GM21515 (cell line): ENCODE results near the gene WFDC5.
"Not testable (repeated sequence)": the region's sequence is repeated elsewhere in the genome, so short reads cannot be mapped to it uniquely, and the experiment has no call there.

Experiments used
- ATAC-seq: cut with Tn5 transposase; IDR thresholded peaks from one replicate; pipeline ENCODE4 v1.9.1; 2021; ENCODE audit not compliant: unreplicated experiment

Gene WFDC5

DNA sequence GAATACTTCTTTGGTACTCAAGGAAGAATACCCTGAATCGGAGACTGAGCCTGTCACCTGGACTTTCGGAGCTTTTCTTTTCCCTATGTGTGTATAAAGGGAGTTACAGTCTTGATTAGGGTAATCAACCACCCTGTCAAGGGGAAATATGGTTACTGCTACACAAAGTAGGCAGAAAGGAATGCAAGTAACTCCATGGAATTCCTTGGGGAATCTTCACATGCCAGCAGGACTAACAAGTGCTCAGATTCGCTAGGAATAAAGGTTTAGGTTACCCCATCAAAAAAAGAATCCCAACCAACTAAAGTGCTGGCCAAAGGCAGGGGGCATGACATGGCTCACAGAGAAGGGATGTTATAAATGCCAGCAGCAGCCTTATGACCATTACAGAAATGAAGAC lies 24.5 kb downstream of the WFDC5 start:
- no peak for ATAC-seq

DNA sequence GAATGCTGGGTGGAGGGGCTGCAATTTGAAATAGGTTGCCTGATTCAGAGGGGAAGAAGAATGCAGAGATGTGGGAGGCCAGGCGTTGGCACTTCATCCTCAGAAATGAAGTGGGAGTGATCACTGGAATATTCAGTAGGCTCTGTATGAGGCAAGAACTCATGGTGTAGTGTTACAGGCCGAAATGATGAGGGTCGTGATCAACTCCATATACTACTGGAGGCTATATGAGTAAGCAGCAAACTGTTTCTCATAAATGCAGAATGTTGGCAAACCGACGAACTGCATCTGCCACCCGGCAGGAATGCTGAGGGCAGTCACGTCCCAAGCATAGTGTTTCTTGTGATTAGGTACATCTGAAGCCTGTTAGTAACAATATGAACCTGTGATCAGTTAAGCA lies 26.7 kb downstream of the WFDC5 start:
- ATAC-seq: no peak

DNA sequence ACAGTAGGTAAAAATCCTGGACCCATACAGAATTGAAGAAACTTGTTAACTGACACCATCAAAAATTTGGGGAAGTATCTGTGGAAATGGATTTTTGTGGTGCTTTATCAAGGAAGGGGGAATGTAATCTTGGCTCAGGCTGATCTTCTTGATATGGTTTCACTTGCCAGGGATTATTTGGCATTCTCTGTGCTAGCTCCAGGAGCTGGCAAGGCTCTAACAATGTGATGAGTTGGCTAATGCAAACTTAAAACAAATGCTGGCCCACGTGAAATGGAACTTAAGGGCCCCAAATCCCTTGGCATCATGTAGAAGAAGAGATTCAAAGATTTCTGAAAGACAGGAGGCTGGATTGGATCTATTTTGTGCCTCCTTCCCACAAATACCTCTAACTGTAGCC lies 27.2 kb downstream of the WFDC5 start:
- ATAC-seq: no peak

DNA sequence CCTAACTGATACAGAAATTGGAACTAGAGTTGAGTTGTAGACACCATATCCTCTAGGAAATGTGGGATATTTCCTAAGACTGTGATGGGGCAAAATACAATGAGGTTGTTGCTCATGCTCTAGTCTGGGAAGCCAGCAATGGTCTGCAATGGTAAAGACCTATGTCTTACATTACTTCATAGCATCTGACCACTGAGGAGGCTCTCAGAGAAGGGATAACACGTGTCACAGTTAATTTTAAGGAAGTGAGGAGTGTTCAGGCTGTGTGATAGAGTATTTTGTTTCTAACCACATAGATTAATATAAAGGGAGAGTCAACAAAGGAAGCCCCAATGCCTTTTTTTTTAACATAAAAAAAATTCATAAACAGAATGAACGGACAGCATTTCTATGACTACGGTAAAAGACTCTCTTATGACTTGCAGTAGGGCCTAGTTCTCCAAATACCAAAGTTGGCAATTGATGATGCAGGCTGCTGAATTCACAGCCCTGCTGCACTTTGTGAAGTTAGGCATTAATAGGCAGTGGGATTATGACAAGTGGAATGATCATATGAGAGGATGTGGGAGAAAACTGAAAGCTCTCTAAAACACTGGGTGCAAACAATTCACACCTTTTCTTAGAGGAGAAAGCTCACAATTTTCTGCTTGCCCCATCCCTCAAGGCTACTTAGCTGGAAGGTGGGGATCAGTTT lies 27.7 kb downstream of the WFDC5 start:
- no peak for ATAC-seq

DNA sequence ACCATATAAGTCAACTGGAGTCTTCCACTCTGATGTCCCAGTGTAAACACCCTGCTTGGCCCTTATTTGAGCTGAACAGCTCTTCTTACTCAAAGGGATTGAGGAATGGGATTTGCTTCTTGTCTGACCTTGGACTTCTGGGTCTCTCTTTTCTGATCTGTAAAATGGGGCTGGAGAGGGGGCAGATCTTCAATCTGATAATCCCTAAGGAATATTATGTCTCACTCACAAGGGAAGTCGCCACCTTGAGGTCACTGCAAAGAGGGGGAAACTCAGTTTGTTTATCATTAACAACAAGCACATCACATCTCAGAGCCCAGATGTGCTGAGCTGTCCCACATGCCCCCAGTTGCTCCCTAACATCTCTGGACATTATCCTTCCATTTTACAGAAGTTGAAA lies 29.1 kb downstream of the WFDC5 start:
- no peak for ATAC-seq

DNA sequence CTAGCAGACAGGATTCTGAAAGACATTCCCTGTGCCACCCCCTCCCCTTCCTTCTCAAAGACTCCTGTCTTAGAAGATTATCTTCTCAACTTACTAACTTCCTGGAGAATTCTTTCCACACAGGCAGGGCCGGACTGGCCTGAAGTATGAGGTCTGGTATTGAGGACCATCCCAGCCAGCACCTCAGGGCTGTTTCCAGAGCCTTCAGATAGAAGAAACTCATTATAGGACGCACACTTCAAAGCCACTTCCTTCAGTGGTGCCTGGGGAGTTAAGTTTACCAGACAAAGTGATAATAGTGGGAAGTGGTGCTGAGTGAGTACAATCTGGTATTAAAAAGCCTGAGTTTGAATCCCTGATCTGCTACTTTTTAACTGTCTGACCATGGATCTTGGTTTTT lies 29.7 kb downstream of the WFDC5 start:
- no peak for ATAC-seq

DNA sequence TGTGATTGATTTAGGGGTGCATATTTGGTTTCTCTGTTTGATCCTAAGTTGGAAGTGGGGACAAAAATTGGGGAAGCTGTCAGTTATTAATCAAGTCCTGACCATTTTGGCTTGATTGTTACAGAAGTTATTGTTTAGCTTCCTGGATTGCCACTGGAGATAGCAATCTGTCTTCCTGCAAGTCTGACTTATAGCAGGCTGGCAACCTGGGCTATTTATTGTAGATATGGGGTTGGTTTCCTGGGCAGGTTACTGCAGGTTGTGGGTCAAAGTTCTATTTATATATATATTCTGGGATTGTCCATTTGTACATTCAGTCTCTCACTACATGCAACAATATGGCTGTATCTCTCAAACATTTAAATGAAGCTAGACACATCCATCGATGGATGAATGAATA lies 31.8 kb downstream of the WFDC5 start:
- ATAC-seq: no peak

DNA sequence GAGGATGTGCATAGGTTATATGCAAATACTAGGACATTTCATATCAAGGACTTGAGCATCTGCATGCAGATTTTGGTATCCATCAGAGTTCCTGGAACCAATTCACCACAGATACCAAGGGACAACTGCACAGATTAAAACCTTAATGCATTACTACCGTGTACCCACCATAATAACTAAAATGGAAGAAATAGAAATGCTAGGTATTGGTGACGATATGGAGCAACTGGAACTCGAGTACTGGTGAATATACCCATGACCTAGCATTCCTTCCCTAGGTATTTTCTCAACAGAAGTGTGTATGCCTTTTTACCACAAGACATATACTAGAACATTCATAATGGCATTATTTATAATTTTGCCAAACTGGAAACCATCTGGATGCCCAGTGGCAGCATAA lies 32.5 kb downstream of the WFDC5 start:
- ATAC-seq: no peak

DNA sequence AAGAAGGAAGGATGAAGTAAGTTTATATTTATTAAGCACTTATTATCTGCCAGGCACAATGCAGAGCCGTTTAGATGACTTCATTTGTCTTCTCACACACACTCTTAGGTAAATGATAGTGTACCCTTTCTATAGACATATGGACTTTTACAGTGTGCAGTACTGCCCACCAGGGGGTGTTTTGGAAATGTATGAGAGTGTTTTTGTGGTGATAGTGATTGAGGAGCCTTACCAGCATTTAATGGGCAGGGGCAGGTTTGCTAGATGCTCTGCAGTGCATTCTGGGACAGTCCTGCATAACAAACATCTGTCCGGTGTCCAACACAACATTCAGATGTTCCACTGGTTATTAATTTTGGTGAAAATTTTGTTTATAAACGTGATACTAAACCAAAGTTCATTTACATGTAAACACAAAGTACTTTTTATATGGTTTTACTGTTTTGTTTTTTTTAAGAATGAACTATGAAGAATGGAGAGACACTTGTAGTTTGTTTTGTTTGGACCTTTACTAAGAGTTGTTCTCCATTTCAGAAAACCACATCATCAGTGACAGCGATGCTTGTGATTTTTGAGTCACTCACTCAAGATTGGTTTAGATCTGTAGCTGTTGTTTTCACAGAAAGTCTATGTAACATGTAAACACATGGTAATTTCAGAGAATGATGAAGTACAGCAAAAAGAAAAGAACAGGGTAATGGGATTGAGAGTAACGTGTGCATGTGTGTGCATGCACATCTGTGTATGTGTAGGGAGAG lies 33.9 kb downstream of the WFDC5 start:
- ATAC-seq: no peak

DNA sequence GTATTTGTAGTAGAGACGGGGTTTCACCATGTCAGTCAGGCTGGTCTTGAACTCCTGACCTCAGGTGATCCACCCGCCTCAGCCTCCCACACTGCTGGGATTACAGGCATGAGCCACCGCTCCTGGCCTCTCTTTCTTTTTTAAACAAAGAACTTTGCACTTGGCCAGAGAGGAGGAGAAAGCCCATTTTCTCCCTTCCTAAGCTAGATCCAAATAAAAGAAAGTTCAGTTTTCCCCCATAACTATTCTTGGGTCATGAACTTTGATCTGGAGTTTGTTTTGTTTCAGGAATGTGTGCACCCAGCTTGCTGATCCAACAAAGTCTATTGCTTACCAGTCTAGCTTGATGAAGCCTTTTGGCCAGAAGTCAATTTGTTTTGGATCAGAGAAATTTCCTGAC lies 37.4 kb downstream of the WFDC5 start:
- ATAC-seq: no peak

DNA sequence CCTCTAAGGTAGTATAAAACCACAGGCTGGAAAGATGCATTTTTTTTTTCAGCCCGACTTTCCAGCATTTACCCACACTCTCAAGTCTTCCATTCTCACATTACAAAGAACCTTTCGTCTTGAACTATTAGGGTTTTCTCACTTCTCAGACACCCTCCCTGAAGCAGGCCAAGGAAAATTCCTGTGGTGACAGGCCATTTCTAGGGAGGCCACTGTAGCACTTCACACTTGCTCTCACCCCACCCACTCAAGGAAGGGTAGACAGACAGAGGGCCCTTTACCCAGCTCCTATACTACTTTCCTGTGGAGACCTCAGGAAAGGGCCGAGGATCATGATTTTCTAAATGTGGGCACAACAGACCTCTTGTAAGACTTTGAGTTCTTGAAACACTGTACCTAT lies 41.8 kb downstream of the WFDC5 start:
- ATAC-seq: no peak

DNA sequence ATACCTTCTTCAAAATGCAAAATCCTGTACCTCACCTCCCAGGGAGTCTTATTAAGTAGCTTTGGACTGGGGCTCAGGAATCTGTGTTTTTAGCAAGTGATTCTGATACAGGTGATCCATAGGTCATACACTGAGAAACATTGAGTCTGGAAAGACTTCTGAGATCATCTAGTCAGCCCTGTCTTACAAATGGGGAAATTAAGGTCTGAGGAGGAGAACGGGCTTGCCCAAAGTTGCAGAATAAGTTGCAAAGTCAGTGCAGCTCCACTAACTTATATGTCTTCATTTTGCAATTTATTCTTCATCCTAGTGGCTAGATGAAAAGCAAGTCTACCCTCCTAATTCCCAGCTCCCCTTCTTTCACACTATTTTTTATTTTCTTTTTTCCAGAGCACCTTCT lies 42.9 kb downstream of the WFDC5 start:
- no peak for ATAC-seq

DNA sequence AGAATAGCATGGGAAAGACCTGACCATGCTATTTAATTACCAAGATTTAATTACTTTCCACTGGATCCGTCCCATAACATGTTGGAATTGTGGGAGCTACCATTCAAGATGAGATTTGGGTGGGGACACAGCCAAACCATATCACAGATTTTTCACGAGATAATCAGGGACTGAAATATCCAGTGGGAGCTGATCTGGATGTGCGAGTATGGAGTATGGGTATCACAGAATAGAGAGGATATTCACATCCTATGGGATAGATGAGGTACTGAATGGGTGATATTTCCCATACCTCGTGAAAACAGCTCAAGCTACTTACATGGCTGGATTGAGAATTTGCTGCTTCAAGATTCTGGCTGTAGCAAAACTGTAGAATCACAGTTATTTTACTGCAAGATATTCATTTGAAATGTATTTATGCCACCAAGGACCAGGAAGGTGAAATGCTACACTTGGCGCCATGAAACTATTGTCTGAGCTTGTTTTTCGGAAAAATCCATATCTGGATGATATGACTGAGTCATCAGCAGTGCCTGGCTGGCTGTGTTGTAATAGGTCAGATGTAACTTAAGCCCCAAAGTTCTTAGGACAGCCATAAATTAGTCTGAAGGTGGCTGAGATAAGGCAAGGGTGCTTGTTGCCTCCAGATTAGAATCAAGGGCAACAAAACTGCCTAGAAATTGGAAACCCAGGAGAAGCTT lies 43.9 kb downstream of the WFDC5 start:
- ATAC-seq: no peak

DNA sequence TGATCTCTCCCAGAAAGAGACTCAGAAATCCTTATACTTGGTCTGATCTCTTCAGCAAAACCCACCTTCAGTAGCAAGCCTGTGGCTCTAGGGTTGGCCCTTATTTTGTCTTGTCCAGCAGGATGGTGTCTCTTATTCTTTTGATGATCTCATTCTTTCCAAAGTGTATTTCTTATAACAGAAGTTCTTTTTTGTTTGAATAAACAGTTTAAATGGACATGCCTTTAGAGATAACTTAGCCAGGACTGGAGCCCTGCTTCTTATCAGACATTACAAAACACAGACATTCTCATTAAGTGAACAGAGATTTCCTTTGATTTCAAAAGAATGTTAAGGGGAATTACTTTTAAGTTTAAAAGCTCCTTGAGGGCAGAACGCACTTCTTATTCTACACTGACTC lies 45.7 kb downstream of the WFDC5 start:
- no peak for ATAC-seq

DNA sequence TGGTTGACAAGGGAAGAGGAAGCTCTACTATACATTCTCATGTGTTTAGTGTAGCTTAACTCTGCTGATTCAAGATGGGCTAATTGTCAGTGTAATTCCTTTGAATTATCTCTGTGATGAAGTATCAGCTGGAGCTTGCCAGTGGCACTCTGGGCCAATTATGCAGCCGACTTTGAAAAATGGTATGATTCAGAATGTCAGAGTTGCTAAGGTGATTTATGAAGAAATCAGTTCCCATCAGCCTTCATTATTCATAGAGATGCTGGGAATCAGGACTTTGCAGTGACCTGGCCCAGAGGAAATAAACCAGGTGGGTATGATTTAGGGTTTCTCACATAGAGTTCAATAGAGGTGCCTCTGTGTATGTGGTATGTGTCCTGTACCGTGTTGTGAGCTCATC lies 47.4 kb downstream of the WFDC5 start:
- no peak for ATAC-seq

DNA sequence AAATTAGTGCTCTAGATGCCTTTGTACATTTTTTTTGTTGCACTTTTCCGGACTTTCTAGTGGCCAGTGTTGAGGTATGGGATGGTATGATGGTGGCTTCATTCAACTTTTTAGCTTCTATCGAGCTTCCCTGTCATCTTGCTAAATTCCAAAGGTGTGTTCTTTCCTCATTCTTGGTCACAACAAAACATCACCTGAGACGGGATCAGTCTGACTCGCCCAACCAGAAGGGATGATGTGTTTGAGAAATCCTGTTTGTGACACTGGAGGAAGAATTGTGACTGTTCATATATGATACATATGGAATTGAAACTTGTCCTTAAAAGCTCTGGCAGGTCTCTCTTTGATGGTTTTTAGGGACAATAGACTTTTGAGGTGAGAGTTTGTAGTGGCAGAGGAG lies 47.9 kb downstream of the WFDC5 start:
- no peak for ATAC-seq

DNA sequence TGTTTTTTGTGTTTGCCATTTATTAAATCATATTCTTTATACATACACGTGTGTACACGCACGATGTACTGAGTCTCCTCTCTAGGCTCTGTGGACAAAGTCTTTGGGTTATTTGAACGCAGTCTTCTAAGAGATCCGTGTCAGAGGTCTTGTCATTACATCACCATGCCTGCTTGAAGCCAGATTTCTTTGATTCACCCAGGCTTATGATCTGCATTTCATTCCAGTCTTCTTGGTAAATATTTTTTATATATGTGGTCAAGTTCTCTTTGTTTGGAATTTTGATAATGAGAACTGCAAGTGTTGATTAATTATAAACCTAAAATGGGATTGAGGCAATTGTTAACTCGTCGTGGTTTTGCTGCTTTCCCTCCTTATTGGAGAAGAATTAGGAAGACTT lies 48.6 kb downstream of the WFDC5 start:
- ATAC-seq: no peak

DNA sequence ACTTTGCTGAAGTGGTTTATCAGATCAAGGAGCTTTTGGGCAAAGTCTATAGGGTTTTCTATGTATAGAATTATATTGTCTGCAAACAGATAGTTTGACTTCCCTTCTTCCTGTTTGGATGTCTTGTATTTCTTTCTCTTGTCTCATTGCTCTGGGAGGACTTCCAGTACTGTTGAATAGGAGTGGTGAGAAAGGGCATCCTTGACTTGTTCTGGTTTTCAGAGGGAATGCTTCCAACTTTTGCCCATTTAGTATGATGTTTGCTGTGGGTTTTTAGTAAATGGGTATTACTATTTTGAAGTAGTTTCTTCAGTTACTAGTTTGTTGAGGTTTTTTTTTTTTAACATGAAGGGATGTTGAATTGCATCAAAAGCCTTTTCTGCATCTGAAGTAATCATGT lies 50.2 kb downstream of the WFDC5 start:
- no peak for ATAC-seq

DNA sequence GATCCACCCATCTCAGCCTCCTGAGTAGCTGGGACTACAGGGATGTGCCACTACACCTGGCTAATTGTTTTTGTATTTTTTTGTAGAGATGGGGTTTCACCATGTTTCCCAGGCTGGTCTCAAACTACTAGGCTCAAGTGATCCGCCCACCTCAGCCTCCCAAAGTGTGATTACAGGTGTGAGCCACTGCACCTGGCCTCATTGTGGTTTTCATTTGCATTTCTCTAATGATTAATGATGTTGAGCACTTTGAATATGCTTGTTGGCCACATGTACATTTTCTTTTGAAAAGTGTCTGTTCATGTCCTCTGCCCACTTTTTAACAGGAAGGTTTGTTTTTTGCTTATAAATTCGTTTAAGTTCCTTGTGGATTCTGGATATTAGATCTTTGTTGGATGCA lies 51.9 kb downstream of the WFDC5 start:
- ATAC-seq: not testable (repeated sequence)

DNA sequence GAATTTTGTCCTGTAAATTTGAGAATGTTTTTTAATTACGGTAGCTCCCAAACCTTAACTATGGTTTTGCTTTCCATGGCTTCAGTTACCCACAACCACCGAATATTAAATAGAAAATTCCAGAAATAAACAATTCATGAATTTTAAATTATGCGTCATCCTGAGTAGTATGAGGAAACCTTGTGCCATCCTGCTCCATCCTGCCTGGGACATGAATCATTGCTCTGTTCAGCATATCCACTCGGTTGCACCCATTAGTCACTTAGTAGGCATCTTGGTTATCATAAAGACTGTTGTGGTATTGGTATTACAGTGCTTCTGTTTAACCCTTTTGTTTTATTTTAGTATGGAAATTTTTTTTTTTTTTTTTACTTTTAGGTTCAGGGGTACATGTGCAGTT lies 53.7 kb downstream of the WFDC5 start:
- no peak for ATAC-seq

DNA sequence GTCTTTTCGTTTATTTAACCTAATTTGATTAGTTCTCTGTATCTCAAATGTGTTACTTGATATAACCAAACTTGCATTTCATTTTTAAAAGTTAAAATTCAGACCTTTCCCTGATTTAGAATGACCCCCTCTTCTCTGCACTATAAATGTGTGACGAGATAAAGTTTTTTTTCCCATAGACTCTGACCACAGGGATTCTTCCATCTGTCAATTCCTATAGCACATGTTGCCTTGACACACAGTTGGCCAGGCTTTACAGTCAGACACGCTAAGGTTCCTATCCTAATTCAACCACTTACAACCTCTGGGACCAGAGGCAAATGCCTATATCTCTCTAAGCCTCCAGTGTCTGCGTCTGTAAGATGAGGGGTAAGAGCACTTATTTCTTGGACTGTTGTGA lies 54.7 kb downstream of the WFDC5 start:
- no peak for ATAC-seq
